NCI-H146 treated with DMSO at 0.1 percent for 48 hours (cell line): ENCODE results near the gene RNASE9.
A peak's percentile ranks its signal among the peaks of the same experiment; 100 is the strongest.
"Not testable (repeated sequence)": the region's sequence is repeated elsewhere in the genome, so short reads cannot be mapped to it uniquely, and the experiment has no call there.

Source experiments
- DNase-seq: peaks from one replicate; lab custom pipeline; 2025; ENCODE audit not compliant: unreplicated experiment; lab: John Stamatoyannopoulos, UW

The RNASE9 gene

GRCh38 chr14:20578325-20578724, 17.5 kb upstream of the RNASE9 start:
- DNase-seq: no peak

DNA sequence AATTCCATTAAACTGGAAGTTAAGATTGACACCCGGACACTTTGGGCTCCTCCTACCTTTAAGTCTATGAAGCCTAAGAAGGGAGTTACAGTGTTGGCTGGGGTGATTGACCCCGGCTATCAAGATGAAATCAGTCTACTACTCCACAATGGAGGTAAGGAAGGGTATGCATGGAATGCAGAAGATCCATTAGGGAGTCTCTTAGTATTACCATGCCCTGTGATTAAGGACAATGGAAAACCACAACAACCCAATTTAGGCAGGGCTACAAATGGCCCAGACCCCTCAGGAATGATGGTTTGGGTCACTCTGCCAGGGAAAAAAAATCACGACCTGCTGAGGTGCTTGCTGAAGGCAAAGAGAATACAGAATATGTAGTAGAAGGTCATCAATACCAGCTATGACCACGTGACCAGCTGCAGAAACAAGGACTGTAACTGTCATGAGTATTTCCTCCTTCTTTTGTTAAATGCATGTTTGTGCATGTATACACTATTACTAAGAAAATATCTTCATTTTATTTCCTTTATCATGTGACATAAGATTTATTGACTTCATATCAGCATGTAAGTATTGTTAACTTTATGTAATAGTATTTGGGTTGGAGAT, 11.6 kb upstream of the RNASE9 start:
- DNase-seq: not testable (repeated sequence)

DNA sequence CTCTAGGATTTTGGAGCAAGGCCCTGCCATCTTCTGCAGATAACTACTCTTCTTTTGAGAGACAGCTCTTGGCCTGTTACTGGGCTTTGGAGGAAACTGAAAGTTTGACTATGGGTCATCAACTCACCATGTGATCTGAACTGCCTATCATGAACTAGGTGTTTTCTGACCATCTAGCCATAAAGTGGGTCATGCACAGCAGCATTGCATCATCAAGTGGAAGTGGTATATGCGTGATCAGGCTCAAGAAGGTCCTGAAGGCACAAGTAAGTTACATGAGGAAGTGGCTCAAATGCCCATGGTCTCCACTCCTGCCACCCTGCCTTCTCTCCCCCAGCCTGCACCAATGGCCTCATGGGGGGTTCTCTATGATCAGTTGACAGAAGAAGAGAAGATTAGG, 9.9 kb upstream of the RNASE9 start:
- not testable (repeated sequence) for DNase-seq

GRCh38 chr14:20569865-20570264, 9.0 kb upstream of the RNASE9 start:
- not testable (repeated sequence) for DNase-seq

- DNase-seq: no peak
Measured at GRCh38 chr14:20569066-20569465, 8.2 kb upstream of the RNASE9 start.

- no peak for DNase-seq
Measured at GRCh38 chr14:20568393-20568792, 7.5 kb upstream of the RNASE9 start.

- DNase-seq: not testable (repeated sequence)
Measured at GRCh38 chr14:20567199-20567598, 6.4 kb upstream of the RNASE9 start.

DNA sequence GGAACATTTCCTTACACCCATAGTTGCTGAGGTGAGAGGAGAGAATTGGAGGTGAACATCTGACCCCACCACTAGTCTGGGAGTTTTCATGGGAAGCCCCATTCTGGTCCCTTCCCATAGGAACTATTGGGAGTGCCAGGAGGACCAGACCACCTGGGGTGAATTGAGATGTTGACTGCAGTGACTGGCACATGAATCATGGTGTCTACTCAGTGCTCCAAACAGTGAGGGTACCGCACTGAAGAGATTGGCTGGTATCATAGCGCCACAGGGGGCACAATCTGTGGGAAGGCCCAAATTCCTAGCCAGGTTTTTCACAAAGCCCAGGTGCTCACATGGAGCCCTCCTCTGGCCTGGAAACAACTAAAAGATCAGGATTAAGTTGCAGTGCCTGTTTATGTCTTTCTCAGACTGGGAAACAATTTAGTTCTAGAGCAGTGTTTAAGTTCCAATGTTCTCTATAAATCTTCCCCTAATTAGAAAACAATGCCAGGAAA, 3.7 kb upstream of the RNASE9 start:
- DNase-seq: no peak

- no peak for DNase-seq
Measured at GRCh38 chr14:20563971-20564370, 3.1 kb upstream of the RNASE9 start.

- no peak for DNase-seq
Measured at GRCh38 chr14:20559461-20559904, 1.4 kb downstream of the RNASE9 start.

DNA sequence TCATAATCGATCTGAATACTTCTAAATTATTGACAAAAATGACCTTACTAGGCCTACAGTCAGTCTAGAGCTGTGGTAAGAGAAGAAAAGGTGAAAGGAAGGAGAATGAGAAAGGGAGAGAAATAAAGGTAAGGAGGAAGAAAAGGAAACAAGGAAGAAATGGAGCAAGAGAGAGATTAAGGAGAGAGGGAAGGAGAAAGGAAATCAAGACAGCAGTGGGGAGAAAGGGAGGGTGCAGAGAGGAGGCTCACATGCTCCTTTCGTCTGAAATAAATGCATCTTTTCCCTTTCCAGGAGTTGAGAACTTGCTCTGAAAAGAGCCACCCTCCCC, 3.7 kb downstream of the RNASE9 start:
- no peak for DNase-seq

GRCh38 chr14:20556500-20557211, 4.2 kb downstream of the RNASE9 start:
- DNase-seq: no peak

- no peak for DNase-seq
Measured at GRCh38 chr14:20555845-20556244, 5.0 kb downstream of the RNASE9 start.

DNA sequence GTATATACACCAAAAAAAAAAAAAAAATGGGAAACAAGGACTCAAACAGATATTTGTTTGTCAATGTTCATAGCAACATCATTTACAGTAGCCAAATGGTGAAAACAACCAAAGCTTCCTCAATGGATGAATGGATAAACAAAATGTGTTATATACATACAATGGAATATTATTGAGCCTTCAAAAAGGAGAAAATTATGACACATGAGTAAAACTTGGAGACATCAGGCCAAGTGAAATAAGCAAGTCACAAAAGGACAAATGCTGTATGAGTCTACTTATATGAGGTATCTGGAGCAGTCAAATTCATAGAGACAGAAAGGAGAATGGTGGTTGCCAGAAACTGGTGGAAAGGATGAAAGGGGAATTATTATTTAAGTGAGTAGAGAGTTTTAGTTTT, 7.8 kb downstream of the RNASE9 start:
- no peak for DNase-seq

DNA sequence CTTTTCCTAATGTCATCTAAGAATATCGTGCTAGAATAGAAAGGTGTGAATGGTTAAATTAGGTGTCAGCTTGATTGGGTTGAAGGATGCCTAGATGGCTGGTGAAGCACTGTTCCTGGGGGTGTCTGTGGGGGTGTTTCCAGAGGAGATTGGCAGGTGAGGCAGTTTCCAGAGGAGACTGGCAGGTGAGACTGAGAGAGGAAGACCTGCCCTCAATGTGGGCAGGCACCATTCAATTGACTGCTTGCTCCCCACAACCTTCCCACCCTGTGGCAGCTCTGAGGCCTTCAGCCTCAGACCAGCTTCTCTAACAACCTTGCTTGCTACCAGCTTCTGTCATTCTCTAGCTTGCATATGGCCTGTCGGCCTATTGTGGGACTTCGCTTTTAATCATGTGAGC, 9.2 kb downstream of the RNASE9 start:
- no peak for DNase-seq

DNA sequence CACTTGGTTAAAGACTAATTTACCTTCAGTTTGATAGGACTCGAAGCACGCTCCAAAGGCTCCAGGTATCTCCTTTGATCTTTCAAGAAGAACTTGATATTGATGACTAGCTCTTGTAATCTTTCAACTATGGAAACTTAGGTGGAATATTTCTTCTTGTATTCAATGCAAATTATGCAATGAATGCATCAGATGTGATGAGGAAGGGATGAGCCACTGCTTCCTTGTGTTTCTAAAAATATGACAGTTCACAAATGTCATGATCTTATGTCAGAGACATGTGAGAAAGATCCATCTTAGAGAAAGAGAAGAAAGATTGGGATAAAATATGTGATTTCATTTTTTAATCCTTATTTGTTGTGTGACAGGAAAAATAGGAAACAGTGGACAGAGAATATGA, 9.9 kb downstream of the RNASE9 start:
- DNase-seq: no peak

DNA sequence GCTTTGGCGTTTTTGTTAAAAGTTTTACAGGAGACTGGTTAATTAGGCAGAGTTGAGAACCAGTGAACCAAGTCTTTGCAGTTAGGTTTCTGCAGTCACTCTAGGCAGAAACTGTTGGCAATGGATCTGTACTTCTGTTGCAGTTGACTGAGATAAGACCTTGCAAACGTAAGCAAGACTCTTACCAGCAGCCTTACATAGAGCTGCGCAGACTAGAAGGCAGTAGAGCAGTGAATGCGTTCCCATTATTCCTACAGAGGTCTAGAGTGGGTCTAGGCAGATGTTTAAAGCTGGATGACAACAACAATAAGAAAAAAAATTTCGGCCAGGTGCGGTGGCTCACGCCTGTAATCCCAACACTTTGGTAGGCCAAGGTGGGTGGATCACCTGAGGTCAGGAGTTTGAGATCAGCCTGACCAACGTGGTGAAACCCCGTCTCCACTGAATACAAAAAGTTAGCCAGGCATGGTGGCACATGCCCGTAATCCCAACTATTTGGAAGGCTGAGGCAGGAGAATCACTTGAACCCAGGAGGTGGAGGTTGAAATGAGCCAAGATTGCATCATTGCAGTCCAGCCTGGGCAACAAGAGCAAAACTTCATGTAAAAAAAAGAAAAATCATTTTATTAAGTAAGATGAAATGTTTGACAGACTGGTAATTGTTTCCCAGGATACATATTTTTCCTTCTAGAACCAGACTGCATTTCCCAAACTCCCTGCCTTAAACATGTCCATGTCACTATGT, 12.3 kb downstream of the RNASE9 start:
- no peak for DNase-seq

DNA sequence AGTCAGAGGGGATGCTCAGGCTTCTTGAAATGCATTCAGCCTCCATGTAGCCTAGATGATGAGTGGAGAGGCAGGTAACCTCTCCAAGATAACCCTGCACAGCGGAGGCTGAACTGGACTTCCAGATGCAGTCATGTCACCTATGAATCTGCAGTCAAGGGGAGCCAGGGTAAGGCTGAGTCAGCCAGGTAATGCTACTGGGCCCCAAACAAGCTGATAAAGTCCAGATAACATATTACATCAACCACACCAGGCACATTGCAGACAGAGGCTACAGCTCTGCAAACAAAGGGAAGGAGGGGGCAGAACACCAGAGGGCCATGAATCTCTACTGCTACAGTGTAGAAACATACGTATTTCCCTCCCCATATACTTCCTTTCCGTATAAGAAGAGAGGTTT, 14.0 kb downstream of the RNASE9 start:
- no peak for DNase-seq

DNA sequence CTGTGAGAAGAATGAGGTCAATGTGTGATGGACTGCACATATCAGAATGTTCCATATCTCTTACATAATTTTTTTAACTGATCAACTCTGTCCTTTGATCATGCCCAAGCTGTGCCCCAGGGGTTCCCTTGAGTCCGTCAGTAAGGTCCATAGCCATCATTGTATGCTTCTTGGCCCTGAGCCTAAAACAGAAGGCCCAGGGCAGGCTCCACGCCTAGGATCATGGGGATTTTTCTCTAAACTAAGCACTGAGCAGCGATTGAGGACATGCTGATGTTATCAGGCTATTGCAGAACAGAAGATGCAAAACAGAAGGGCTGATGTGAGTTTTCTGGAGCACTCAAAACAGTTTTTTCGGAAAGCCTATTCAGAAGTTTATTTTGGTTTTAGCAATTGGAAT, 20.9 kb downstream of the RNASE9 start:
- DNase-seq: no peak

DNA sequence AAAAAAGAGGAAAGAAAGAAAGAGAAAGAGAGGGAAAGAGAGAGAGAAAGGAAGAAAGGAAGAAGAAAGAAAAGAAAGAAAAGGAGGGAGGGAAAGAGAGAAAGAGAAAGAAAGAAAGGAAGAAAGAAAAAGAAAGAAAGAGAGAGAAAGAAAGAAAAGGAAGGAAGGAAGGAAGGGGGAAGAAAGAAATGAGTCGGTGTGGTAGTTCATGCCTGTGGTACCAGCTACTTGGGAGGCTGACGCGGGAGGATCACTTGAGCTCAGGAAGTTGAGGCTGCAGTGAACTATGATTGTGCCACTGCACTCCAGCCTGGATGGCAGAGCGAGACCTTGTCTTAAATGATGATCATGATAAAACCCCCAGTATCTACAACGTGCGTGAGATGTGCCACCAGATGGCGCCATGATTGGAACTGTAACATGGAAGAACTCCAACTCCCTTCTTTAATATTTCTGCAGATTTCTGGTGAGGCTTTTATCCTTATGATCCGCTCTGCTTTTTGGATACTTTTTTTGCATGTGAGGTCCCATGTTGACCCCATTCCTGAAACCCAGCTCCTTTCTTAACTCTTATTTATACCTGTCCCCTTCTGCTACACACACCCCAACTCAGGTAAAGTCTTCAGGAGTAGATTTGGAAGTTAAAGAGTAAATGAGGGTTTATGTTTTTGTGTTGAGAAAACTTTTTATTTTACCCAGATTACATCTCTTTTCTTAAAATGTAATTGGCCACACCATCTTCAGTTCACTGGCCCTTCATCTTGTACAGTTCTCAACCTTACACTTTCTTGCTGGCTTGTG, 29.9 kb downstream of the RNASE9 start:
- DNase-seq: peak; percentile 17

GRCh38 chr14:20529806-20530205, 31.0 kb downstream of the RNASE9 start:
- DNase-seq: no peak
